ENCODE measurements around the gene MUS81.

MUS81 gene

DNA sequence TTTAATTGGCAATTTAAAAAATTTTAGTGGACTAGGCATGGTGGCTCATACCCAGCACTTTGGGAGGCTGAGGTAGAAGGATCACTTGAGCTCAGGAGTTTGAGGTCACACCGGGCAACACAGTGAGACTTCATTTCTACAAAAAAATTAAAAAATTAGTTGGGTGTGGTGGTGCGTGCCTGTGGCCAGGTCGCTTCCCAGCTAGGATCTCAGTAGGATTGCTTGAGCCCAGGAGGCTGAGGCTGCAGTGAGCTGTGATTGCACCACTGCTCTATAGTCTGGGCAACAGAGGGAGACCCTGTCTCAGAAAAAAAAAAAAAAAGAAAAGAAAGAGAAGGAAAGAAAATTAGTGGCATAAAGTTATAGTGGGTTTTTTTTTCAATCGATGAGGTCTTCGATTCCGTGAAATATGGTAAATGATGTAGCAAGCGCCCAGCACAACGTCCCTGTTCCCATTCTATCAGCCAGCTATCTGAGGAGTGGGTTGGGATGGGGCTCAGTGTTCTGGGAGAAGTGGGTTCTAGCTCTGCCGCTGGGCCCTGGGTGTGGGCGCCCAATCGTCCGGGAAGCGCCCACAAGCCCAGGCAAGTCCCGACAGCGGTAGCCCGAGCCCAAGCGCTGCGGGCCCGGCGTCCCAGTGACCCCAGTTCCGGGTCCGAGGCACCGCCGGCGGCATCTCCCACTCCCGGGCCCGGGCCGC lies 38.6 kb downstream of the MUS81 start:
- Histone ChIP-seq H3K36me3 (ENCODE audit: control insufficient read depth, insufficient read depth, low read length) (no peaks in the 10 kb centered on the region; the same call in none of the 2 replicates), H3K27me3 (replicated peaks; ENCODE audit: control insufficient read depth, insufficient read depth, low read length) (no peaks in the 10 kb centered on the region; the same call in 1 of the 2 replicates), H3K4me3 (replicated peaks; ENCODE audit: low read depth, low read length) (peak overlapping the region; percentile 89)
- TF ChIP-seq, protein P1, sequence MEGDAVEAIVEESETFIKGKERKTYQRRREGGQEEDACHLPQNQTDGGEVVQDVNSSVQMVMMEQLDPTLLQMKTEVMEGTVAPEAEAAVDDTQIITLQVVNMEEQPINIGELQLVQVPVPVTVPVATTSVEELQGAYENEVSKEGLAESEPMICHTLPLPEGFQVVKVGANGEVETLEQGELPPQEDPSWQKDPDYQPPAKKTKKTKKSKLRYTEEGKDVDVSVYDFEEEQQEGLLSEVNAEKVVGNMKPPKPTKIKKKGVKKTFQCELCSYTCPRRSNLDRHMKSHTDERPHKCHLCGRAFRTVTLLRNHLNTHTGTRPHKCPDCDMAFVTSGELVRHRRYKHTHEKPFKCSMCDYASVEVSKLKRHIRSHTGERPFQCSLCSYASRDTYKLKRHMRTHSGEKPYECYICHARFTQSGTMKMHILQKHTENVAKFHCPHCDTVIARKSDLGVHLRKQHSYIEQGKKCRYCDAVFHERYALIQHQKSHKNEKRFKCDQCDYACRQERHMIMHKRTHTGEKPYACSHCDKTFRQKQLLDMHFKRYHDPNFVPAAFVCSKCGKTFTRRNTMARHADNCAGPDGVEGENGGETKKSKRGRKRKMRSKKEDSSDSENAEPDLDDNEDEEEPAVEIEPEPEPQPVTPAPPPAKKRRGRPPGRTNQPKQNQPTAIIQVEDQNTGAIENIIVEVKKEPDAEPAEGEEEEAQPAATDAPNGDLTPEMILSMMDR (IDR thresholded peaks at IDR 0.05; ENCODE audit: insufficient read depth, low read length, poor library complexity, severe bottlenecking): no peak
- DNase-seq (ENCODE audit: extremely low read depth, insufficient read length): no peak

GRCh38 chr11:65899356-65900124 lies 39.3 kb downstream of the MUS81 start:
- no peaks in the 10 kb centered on the region; the same call in none of the 2 replicates for H3K36me3 ChIP-seq (ENCODE audit: control insufficient read depth, insufficient read depth, low read length)
- peak; percentile 63 for DNase-seq (ENCODE audit: extremely low read depth, insufficient read length)
- peak overlapping the region; percentile 89 for H3K4me3 ChIP-seq (replicated peaks; ENCODE audit: low read depth, low read length)
- TF ChIP-seq, protein P1 (IDR thresholded peaks at IDR 0.05; ENCODE audit: insufficient read depth, low read length, poor library complexity, severe bottlenecking): peak; percentile 21
- no peaks in the 10 kb centered on the region; the same call in 1 of the 2 replicates for H3K27me3 ChIP-seq (replicated peaks; ENCODE audit: control insufficient read depth, insufficient read depth, low read length)

- TF ChIP-seq, protein P1 (IDR thresholded peaks at IDR 0.05; ENCODE audit: insufficient read depth, low read length, poor library complexity, severe bottlenecking): no peak
- Histone ChIP-seq H3K4me3 (replicated peaks; ENCODE audit: low read depth, low read length) (peak within 1 kb of the TSS; percentile 89), H3K36me3 (ENCODE audit: control insufficient read depth, insufficient read depth, low read length) (no peaks in the 10 kb centered on the region; the same call in none of the 2 replicates), H3K27me3 (replicated peaks; ENCODE audit: control insufficient read depth, insufficient read depth, low read length) (no peaks in the 10 kb centered on the region; the same call in 1 of the 2 replicates)
- DNase-seq (ENCODE audit: extremely low read depth, insufficient read length): peak; percentile 93
Measured at GRCh38 chr11:65900125-65900898, 40.1 kb downstream of the MUS81 start, which contains the start of gene FOSL1. TSS of gene FOSL1 (minus strand) at chr11:65900388. CDS start at chr11:65900339, 49 bp downstream.

- no peak for DNase-seq (ENCODE audit: extremely low read depth, insufficient read length)
- H3K4me3 ChIP-seq (replicated peaks; ENCODE audit: low read depth, low read length): no peak overlapping the region
- no peaks in the 10 kb centered on the region; the same call in none of the 2 replicates for H3K36me3 ChIP-seq (ENCODE audit: control insufficient read depth, insufficient read depth, low read length)
- TF ChIP-seq, protein P1 (IDR thresholded peaks at IDR 0.05; ENCODE audit: insufficient read depth, low read length, poor library complexity, severe bottlenecking): no peak
- H3K27me3 ChIP-seq (replicated peaks; ENCODE audit: control insufficient read depth, insufficient read depth, low read length): no peaks in the 10 kb centered on the region; the same call in 1 of the 2 replicates
Measured at GRCh38 chr11:65900899-65901180, 40.6 kb downstream of the MUS81 start.

DNA sequence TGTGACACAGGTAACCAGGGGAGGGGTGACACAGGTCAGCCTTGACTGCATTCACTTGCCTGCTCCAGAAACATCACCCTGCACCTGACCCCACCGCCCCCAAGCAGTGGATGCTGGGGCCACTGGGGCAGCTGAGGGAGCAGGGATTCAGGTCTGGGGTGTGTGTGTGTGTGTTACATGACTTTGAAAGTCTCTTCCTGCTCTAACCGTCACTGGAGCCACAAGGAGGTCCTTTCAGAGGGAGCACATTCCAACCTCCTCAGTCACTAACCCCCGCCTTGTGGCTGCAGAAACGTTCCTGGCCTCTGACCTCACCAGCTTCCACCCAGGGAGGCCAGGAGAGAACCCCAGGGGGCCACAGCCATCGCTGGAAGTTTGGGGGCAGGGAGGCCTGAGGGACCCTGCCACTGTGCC lies 42.8 kb downstream of the MUS81 start:
- Histone ChIP-seq H3K4me3 (replicated peaks; ENCODE audit: low read depth, low read length) (no peak overlapping the region), H3K36me3 (ENCODE audit: control insufficient read depth, insufficient read depth, low read length) (no peaks in the 10 kb centered on the region), H3K27me3 (replicated peaks; ENCODE audit: control insufficient read depth, insufficient read depth, low read length) (no peaks in the 10 kb centered on the region; the same call in 1 of the 2 replicates)
- DNase-seq (ENCODE audit: extremely low read depth, insufficient read length): no peak
- TF ChIP-seq, protein P1 (IDR thresholded peaks at IDR 0.05; ENCODE audit: insufficient read depth, low read length, poor library complexity, severe bottlenecking): no peak

Measured in GM06990 (cell line).